Endothelial cell (in vitro differentiated cells): ENCODE results near the gene ATP6V1B1. TPM values are rescaled to one million over a fixed set of nuclear protein-coding genes. Genes with fewer than 3 reads are reported as not detected.
A peak's percentile ranks its signal among the peaks of the same experiment; 100 is the strongest.

ENCODE experiments used
- DNase-seq: peaks from one replicate; pipeline ENCODE4 v3.0.0; 2021; ENCODE audit warnings: low spot score
- H3K27ac Mint-ChIP-seq: one replicate; pipeline ENCODE4 v1.8.0; 2021; ENCODE audit warnings: mixed read lengths, inconsistent platforms; ENCODE audit not compliant: unreplicated experiment
- H3K27me3 Mint-ChIP-seq: one replicate; pipeline ENCODE4 v1.8.0; 2021; ENCODE audit warnings: mild to moderate bottlenecking, moderate library complexity, mixed read lengths, inconsistent platforms; ENCODE audit not compliant: unreplicated experiment
- H3K36me3 Mint-ChIP-seq: one replicate; pipeline ENCODE4 v1.8.0; 2021; ENCODE audit warnings: mild to moderate bottlenecking, low read depth, mixed read lengths, inconsistent platforms; ENCODE audit not compliant: unreplicated experiment
- H3K4me1 Mint-ChIP-seq: one replicate; pipeline ENCODE4 v1.8.0; 2021; ENCODE audit warnings: mild to moderate bottlenecking, mixed read lengths, inconsistent platforms; ENCODE audit not compliant: unreplicated experiment
- H3K4me3 Mint-ChIP-seq: one replicate; pipeline ENCODE4 v1.8.0; 2021; ENCODE audit warnings: mild to moderate bottlenecking, mixed read lengths, inconsistent platforms; ENCODE audit not compliant: unreplicated experiment
- H3K9me3 Mint-ChIP-seq: one replicate; pipeline ENCODE4 v1.8.0; 2021; ENCODE audit warnings: mixed read lengths, inconsistent platforms; ENCODE audit not compliant: unreplicated experiment
- CTCF ChIP-seq: fragments of 200-600 bp; sonication (generic); IDR thresholded peaks from one replicate; pipeline ENCODE4 v1.5.0; 2021; ENCODE audit warnings: antibody characterized with exemption; ENCODE audit not compliant: unreplicated experiment
- total RNA-seq: library from RNA; stranded (reverse); fragmentation: NEBNext Ultra II Directional; extraction: Animal tissue kit (Norgen Biotek cat#: 25700); gene quantifications from one replicate; pipeline ENCODE4 v1.2.1, GENCODE V29; 2021; ENCODE audit not compliant: unreplicated experiment

The ATP6V1B1 gene
- total RNA-seq, 1 donor from 2014 or later, result not detected

GRCh38 chr2:70888366-70888922 lies 47.3 kb upstream of the ATP6V1B1 start:
- H3K36me3 Mint-ChIP-seq, result peaks cover 10% of the 10 kb centered on the region
- H3K27me3 Mint-ChIP-seq, result peaks cover 40% of the 10 kb centered on the region
- DNase-seq, result no peak
- H3K27ac Mint-ChIP-seq, result no peak overlapping the region
- H3K4me1 Mint-ChIP-seq, result peaks cover 51% of the 10 kb centered on the region
- no peak for TF ChIP-seq CTCF
- H3K9me3 Mint-ChIP-seq, result no peaks in the 10 kb centered on the region
- peak overlapping the region; percentile 68 for H3K4me3 Mint-ChIP-seq

- peaks cover 14% of the 10 kb centered on the region for H3K36me3 Mint-ChIP-seq
- DNase-seq, result no peak
- peaks cover 56% of the 10 kb centered on the region for H3K4me1 Mint-ChIP-seq
- H3K27me3 Mint-ChIP-seq, result peaks cover 43% of the 10 kb centered on the region
- no peak for TF ChIP-seq CTCF
- H3K9me3 Mint-ChIP-seq, result no peaks in the 10 kb centered on the region
- no peak overlapping the region for H3K27ac Mint-ChIP-seq
- peak overlapping the region; percentile 68 for H3K4me3 Mint-ChIP-seq
Observed at GRCh38 chr2:70888923-70889715, 46.6 kb upstream of the ATP6V1B1 start.

GRCh38 chr2:70889716-70890037 lies 46.0 kb upstream of the ATP6V1B1 start:
- Mint-ChIP-seq H3K27ac (no peak overlapping the region), H3K9me3 (no peaks in the 10 kb centered on the region), H3K4me1 (peaks cover 59% of the 10 kb centered on the region), H3K36me3 (peaks cover 14% of the 10 kb centered on the region), H3K27me3 (peaks cover 45% of the 10 kb centered on the region), H3K4me3 (no peak overlapping the region)
- DNase-seq, result no peak
- no peak for TF ChIP-seq CTCF

GRCh38 chr2:70890469-70891065 lies 45.1 kb upstream of the ATP6V1B1 start:
- TF ChIP-seq CTCF, result no peak
- H3K27ac Mint-ChIP-seq, result no peak overlapping the region
- H3K4me3 Mint-ChIP-seq, result no peak overlapping the region
- H3K9me3 Mint-ChIP-seq, result no peaks in the 10 kb centered on the region
- H3K27me3 Mint-ChIP-seq, result peaks cover 48% of the 10 kb centered on the region
- no peak for DNase-seq
- peaks cover 59% of the 10 kb centered on the region for H3K4me1 Mint-ChIP-seq
- H3K36me3 Mint-ChIP-seq, result peaks cover 14% of the 10 kb centered on the region
